PC-3 (cell line): ENCODE data around the gene SPPL2B. TPM values are rescaled to one million over a fixed set of nuclear protein-coding genes. Genes with fewer than 3 reads are reported as not detected.

Experiments used
- ATAC-seq: fragments of 200-7000 bp; cut with Tn5 transposase; 2 replicates; pipeline ENCODE4 v1.9.1; 2020; ENCODE audit warnings: mild to moderate bottlenecking, moderate library complexity
- BruUV-seq: library from RNA; stranded (reverse); fragments of 400-500 nt; replicated peaks from 2 replicates; lab custom pipeline; 2021; lab: Mats Ljungman, UMichigan
- CTCF ChIA-PET: fragments of 300-600 bp; sonication (Branson Sonifier 250); formaldehyde crosslinking; loops from one replicate; lab custom pipeline; 2022; ENCODE audit warnings: antibody characterized with exemption; lab: Charles Lee
- POLR2A ChIA-PET: fragments of 300-600 bp; sonication (Branson Sonifier 250); formaldehyde crosslinking; loops from one replicate; lab custom pipeline; 2022; ENCODE audit warnings: antibody characterized with exemption; ENCODE audit not compliant: unreplicated experiment; lab: Charles Lee
- DNase-seq: peaks from one replicate; pipeline ENCODE4 v3.0.0-alpha.2; 2015
- H2AFZ ChIP-seq: fragments of 300-600 bp; sonication (generic); 2 replicates; pipeline ENCODE4 v1.6.0; 2016; ENCODE audit warnings: antibody characterized with exemption, low read length
- H3F3A ChIP-seq: fragments of 300-600 bp; sonication (generic); one replicate; pipeline ENCODE4 v1.6.0; 2017; ENCODE audit warnings: antibody characterized with exemption, low read length, control low read depth, mild to moderate bottlenecking; ENCODE audit not compliant: unreplicated experiment
- H3K27ac ChIP-seq: fragments of 300-600 bp; sonication (generic); 2 replicates; pipeline ENCODE4 v1.5.1; 2016; ENCODE audit warnings: mild to moderate bottlenecking, low read length
- H3K27me3 ChIP-seq: fragments of 300-600 bp; sonication (generic); 2 replicates; pipeline ENCODE4 v1.6.1; 2016; ENCODE audit warnings: low read length, mixed read lengths
- H3K36me3 ChIP-seq: fragments of 300-600 bp; sonication (generic); 2 replicates; pipeline ENCODE4 v1.6.1; 2016; ENCODE audit warnings: low read depth, mixed run types, low read length, mixed read lengths
- H3K4me1 ChIP-seq: fragments of 300-600 bp; sonication (generic); 2 replicates; pipeline ENCODE4 v1.5.1; 2016; ENCODE audit warnings: low read length; ENCODE audit not compliant: insufficient read depth
- H3K4me2 ChIP-seq: fragments of 300-600 bp; sonication (generic); 2 replicates; pipeline ENCODE4 v1.6.0; 2016; ENCODE audit warnings: low read length
- H3K4me3 ChIP-seq: fragments of 300-600 bp; sonication (generic); 2 replicates; pipeline ENCODE4 v1.5.1; 2016; ENCODE audit warnings: mild to moderate bottlenecking, low read length, mixed read lengths
- H3K79me2 ChIP-seq: fragments of 300-600 bp; sonication (generic); 2 replicates; pipeline ENCODE4 v1.6.1; 2017; ENCODE audit warnings: low read length, mixed read lengths
- H3K9ac ChIP-seq: fragments of 300-600 bp; sonication (generic); 2 replicates; pipeline ENCODE4 v1.6.0; 2016; ENCODE audit warnings: mild to moderate bottlenecking, low read length
- H3K9me2 ChIP-seq: fragments of 300-600 bp; sonication (generic); replicated peaks from 2 replicates; pipeline ENCODE4 v1.6.1; 2016; ENCODE audit warnings: mixed run types, low read length, mixed read lengths
- H3K9me3 ChIP-seq: fragments of 300-600 bp; sonication (generic); 2 replicates; pipeline ENCODE4 v1.6.1; 2016; ENCODE audit warnings: low read length, mixed read lengths
- H4K20me1 ChIP-seq: fragments of 300-600 bp; sonication (generic); 2 replicates; pipeline ENCODE4 v1.6.1; 2016; ENCODE audit warnings: low read length, mixed read lengths
- CTCF ChIP-seq: fragments of 300-600 bp; sonication (generic); conservative IDR thresholded peaks from 2 replicates; pipeline ENCODE4 v1.5.1; 2017; ENCODE audit warnings: antibody characterized with exemption, low read depth, mild to moderate bottlenecking, low read length
- EZH2 ChIP-seq: fragments of 300-600 bp; sonication (generic); IDR thresholded peaks from one replicate; pipeline ENCODE4 v1.6.1; 2017; ENCODE audit warnings: antibody characterized with exemption, mild to moderate bottlenecking, low read length; ENCODE audit not compliant: unreplicated experiment
- EZH2phosphoT487 ChIP-seq: fragments of 300-600 bp; sonication (generic); IDR thresholded peaks from 2 replicates; pipeline ENCODE4 v1.6.1; 2018; ENCODE audit warnings: mild to moderate bottlenecking, antibody characterized with exemption, low read length, borderline replicate concordance
- intact Hi-C: fragments of 100-400 bp; cut with micrococcal nuclease; formaldehyde crosslinking; loops from 2 replicates; pipeline ENCODE4 v1.9.0; 2023
- total RNA-seq: library from RNA; depleted of rRNA; stranded (reverse); fragments of >200 nt; gene quantifications from 2 replicates; pipeline ENCODE4 v1.2.3, GENCODE V29; 2014

Gene SPPL2B
- total RNA-seq, 1 experiment from 2014 or later: 28.6 TPM

- Histone ChIP-seq H3K4me1 (no peaks in the 10 kb centered on the region), H3F3A (no peaks in the 10 kb centered on the region), H3K27ac (no peak overlapping the region), H3K9ac (no peak overlapping the region), H3K79me2 (no peaks in the 10 kb centered on the region), H2AFZ (no peak overlapping the region), H4K20me1 (no peaks in the 10 kb centered on the region), H3K27me3 (no peaks in the 10 kb centered on the region), H3K4me3 (no peak overlapping the region), H3K36me3 (no peaks in the 10 kb centered on the region), H3K9me3 (no peaks in the 10 kb centered on the region), H3K9me2 (no peaks in the 10 kb centered on the region), H3K4me2 (no peak overlapping the region)
- ChIA-PET POLR2A (no interaction called here), CTCF (no interaction called here)
- ATAC-seq (no peak), DNase-seq (no peak)
- intact Hi-C loops: no loop called here
- TF ChIP-seq EZH2 (no peak), CTCF (no peak), EZH2phosphoT487 (no peak)
- BruUV-seq: no TSS peak
Measured at GRCh38 chr19:2372076-2372612, 43.7 kb downstream of the SPPL2B start.

- Histone ChIP-seq H2AFZ (no peak overlapping the region), H4K20me1 (no peaks in the 10 kb centered on the region), H3K9me2 (no peaks in the 10 kb centered on the region), H3K79me2 (no peaks in the 10 kb centered on the region), H3K27me3 (no peaks in the 10 kb centered on the region), H3K4me2 (no peak overlapping the region), H3K9me3 (no peaks in the 10 kb centered on the region), H3K4me1 (no peaks in the 10 kb centered on the region), H3K4me3 (no peak overlapping the region), H3F3A (no peaks in the 10 kb centered on the region), H3K36me3 (no peaks in the 10 kb centered on the region), H3K9ac (no peak overlapping the region), H3K27ac (no peak overlapping the region)
- intact Hi-C loops: no loop called here
- TF ChIP-seq EZH2: no peak
- TF ChIP-seq CTCF: no peak
- TF ChIP-seq EZH2phosphoT487: no peak
- BruUV-seq: no TSS peak
- ChIA-PET CTCF (no interaction called here), POLR2A (no interaction called here)
- ATAC-seq (no peak), DNase-seq (no peak)
Measured at GRCh38 chr19:2374808-2375207, 46.3 kb downstream of the SPPL2B start.

- ATAC-seq: no peak
Measured at GRCh38 chr19:2375353-2376121, 47.1 kb downstream of the SPPL2B start.

More at GRCh38 chr19:2375353-2376121, 47.1 kb downstream of the SPPL2B start:
- no peaks in the 10 kb centered on the region for H4K20me1 ChIP-seq
- no peak for DNase-seq
- H3K79me2 ChIP-seq: no peaks in the 10 kb centered on the region
- no peak overlapping the region for H3K4me2 ChIP-seq
- no peak overlapping the region for H3K9ac ChIP-seq
- CTCF ChIA-PET: no interaction called here
- H3K9me2 ChIP-seq: no peaks in the 10 kb centered on the region
- H3K9me3 ChIP-seq: no peaks in the 10 kb centered on the region
- intact Hi-C loops: no loop called here
- no peaks in the 10 kb centered on the region for H3K4me1 ChIP-seq
- H3F3A ChIP-seq: no peaks in the 10 kb centered on the region
- H2AFZ ChIP-seq: no peak overlapping the region
- POLR2A ChIA-PET: no interaction called here
- H3K36me3 ChIP-seq: no peaks in the 10 kb centered on the region
- no peak overlapping the region for H3K27ac ChIP-seq
- no peaks in the 10 kb centered on the region for H3K27me3 ChIP-seq
- TF ChIP-seq EZH2 (no peak), EZH2phosphoT487 (no peak), CTCF (no peak)
- no TSS peak for BruUV-seq
- H3K4me3 ChIP-seq: no peak overlapping the region
